KOPT-K1 (cell line): ENCODE measurements around the gene MUS81.
"Not testable (repeated sequence)": the region's sequence is repeated elsewhere in the genome, so short reads cannot be mapped to it uniquely, and the experiment has no call there.

ENCODE experiments used
- H3K27ac ChIP-seq: fragments of 200-600 bp; sonication (generic); 2 replicates; pipeline ENCODE4 v1.5.1; 2016; ENCODE audit warnings: antibody characterized with exemption, mild to moderate bottlenecking, low read depth, low read length; ENCODE audit not compliant: poor library complexity, severe bottlenecking
- H3K36me3 ChIP-seq: fragments of 200-600 bp; sonication (generic); 2 replicates; pipeline ENCODE4 v1.5.1; 2017; ENCODE audit warnings: antibody characterized with exemption, mild to moderate bottlenecking, low read length, moderate library complexity; ENCODE audit not compliant: insufficient read depth
- H3K9me3 ChIP-seq: fragments of 200-600 bp; sonication (generic); 2 replicates; pipeline ENCODE4 v1.5.1; 2017; ENCODE audit warnings: antibody characterized with exemption, low read length, mild to moderate bottlenecking; ENCODE audit not compliant: insufficient read depth, poor library complexity, severe bottlenecking

MUS81 gene

DNA sequence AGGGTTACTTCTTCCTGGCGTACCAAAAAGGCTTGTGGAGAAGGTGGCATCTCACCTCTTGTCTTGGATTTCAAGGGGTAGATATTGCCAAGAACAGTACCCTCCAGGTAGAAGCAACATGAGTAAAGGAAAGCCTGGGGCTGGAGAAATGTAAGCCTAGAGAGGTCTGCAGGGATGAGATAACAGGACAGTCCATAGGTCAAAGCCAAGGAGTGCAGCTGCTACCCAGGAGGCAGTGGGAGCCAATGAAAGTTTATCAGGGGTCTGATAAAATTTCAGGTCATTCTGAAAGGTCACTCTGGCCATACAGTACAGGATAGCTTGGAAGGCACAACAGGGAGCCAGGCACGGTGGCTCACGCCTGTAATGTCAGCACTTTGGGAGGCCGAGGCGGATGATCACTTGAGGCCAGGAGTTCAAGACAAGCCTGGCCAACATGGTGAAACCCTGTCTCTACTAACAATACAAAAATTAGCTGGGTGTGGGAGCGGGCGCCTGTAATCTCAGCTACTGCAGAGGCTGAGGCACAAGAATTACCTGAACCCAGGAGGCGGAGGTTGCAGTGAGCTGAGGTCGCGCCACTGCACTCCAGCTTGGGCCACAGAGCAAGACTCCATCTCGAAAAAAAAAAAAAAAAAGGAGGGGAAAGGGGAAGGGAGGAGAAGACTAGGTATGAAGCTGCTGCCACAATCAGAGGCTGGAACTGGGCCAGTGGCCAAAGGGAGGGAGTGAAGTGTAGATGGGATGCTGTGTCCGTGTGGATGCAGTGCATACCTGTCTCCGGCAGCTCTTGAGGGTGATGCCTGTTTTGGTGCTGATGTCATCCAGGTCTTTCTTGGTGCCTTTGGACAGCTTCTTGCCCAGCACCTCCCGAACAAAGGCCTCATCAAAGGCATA is 26.8 kb downstream of the MUS81 start:
- peak overlapping the region; percentile 71 for H3K27ac ChIP-seq
- H3K9me3 ChIP-seq, result no peaks in the 10 kb centered on the region
- peaks cover 49% of the 10 kb centered on the region for H3K36me3 ChIP-seq

- Histone ChIP-seq H3K27ac (peak overlapping the region; percentile 71), H3K36me3 (peaks cover 42% of the 10 kb centered on the region), H3K9me3 (no peaks in the 10 kb centered on the region)
Observed at GRCh38 chr11:65887723-65888162, 27.5 kb downstream of the MUS81 start.

DNA sequence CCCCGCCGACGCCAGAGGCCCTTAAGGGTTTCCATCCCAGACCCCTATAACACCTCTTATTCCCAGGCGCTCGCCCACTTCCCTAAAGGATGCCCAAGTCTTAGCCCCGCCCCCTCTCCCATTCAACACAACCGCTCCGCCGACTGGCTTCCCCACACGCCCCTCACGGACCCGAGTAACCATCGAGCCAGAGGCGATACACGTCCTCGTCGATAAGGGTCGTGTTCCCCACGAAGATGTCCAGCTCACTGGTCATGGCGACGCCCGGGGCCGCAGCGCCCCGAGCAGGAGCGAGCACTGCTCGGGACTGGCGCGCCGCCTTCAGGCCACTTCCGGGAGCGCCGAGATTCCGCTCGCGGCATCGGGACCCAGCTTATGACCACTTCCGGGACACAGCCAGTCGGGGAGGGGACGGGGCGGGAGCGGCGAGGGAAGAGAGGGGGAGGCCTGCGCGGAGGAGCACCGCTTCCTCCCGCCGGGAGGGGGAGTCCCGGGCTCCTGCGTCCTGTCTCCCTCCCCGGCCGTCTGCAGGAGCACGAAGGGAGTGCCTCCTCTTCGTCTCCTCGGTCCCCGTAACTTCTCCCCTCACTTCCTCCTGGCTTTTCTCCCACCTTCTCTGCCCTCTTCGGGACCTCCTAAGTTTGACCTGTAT is 28.1 kb downstream of the MUS81 start, which contains the start of gene FIBP:
FIBP (minus strand) TSS at position 309 of the 652 bp plus-strand sequence; CDS start at position 256, 53 bp downstream.
- no peaks in the 10 kb centered on the region for H3K9me3 ChIP-seq
- peaks cover 37% of the 10 kb centered on the region for H3K36me3 ChIP-seq
- H3K27ac ChIP-seq, result peak within 1 kb of the TSS; percentile 71

- peaks cover 14% of the 10 kb centered on the region for H3K36me3 ChIP-seq
- peak within 1 kb of the TSS; percentile 71 for H3K27ac ChIP-seq
- H3K9me3 ChIP-seq, result no peaks in the 10 kb centered on the region
Observed at GRCh38 chr11:65890324-65891218, 30.3 kb downstream of the MUS81 start, which contains the start of gene CCDC85B. CCDC85B (plus strand) TSS chr11:65890673; CDS start chr11:65890784, 111 bp downstream.

DNA sequence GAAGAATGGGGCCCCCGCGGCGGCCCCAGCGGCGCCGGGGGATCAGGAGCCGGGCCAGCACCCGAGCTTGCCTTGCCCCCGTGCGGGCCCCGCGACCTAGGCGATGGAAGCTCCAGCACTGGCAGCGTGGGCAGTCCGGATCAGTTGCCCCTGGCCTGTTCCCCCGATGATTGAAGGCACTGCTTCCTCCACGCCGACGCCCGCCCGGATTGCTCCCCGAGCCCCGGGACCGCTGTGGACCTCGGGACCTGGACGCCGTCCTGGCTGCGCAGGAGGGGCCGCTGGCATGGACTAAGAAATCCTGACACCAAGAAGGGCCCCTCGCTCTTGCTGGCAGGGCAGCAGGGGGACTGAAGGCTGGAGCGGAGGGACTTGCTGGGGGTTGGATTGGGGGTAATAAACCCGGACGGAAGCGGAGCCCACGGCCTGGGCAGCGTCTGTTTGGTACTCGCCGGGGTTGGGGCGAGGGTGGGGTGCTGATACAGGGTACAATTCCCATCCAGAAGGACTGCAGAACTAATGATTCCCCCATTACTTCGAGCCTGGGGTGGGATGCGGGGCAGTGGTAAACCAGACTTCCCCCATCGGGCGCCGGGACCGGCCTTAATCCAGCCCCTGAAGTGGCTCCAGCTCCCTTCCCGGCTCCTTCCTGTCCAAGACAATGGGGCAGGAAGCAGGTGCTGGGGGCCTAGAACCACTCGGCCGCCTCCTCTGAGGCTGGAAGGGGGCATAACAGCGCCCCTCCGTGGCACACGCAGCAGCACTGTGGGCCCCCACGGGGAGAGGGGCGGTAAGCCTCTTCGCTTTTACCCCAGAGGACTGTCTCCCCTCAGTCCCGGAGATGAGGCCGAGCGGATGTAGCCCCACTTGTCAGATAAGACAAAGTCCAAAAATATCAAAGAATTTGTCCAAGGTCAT is 31.2 kb downstream of the MUS81 start:
- Histone ChIP-seq H3K9me3 (no peaks in the 10 kb centered on the region), H3K36me3 (peaks cover 5% of the 10 kb centered on the region), H3K27ac (peak overlapping the region; percentile 71)

DNA sequence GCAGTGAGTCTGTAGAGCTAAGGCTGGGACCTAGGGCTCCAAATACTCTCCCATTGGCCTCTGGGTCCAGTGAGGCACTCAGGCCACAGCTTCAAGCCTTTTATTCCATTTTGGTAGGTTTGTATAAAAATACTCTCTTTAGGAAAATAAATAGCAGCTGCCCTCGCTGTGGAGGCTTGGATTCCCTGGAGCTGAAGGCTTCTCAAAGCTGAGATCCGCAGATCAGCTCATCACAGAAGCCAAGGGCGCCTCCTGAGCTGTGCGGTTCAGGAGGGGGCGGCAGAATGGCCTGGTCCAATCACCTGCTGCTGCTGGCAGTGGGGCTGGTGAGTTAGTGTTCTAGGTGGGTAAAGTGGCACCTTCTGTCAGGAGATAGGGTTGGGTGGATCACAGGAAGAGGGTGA is 31.9 kb downstream of the MUS81 start:
- not testable (repeated sequence) for H3K36me3 ChIP-seq, H3K9me3 ChIP-seq
- H3K27ac ChIP-seq, result peak overlapping the region; percentile 71

- H3K36me3 ChIP-seq, result no peaks in the 10 kb centered on the region
Observed at GRCh38 chr11:65892661-65893317, 32.6 kb downstream of the MUS81 start.

DNA sequence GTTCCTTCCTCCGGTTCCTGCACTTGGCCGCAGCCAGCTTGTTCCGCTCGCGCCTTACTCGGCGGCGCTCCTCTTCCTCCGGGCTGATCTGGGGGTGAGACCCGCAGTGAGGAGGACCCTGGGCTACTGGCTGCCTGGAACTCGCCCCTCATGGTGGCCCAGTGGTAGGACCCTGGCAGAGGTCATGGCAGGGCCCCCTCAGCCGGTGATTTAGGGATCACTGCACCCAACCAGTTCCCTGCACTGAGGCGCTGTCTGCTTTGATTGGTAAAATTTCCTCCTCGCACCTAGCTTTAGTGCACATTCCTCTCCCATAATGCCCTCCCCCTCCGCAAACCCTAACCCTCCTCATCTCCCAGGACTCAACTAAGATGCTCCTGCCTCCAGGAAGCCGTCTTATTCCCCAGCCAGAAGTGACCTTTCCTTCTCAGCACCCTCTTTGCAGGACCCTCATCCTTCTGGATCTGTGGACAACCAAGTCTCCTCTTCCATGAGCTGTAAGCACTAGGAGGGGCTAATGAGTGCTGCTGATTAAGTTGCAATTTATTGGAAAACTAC is 33.9 kb downstream of the MUS81 start:
- no peak overlapping the region for H3K27ac ChIP-seq
- no peaks in the 10 kb centered on the region for H3K36me3 ChIP-seq
- no peaks in the 10 kb centered on the region for H3K9me3 ChIP-seq

More at GRCh38 chr11:65892661-65893317, 32.6 kb downstream of the MUS81 start:
- H3K9me3 ChIP-seq, result no peaks in the 10 kb centered on the region
- H3K27ac ChIP-seq, result no peak overlapping the region

- Histone ChIP-seq H3K36me3 (no peaks in the 10 kb centered on the region), H3K9me3 (no peaks in the 10 kb centered on the region), H3K27ac (no peak overlapping the region)
Observed at GRCh38 chr11:65895482-65895981, 35.3 kb downstream of the MUS81 start.

DNA sequence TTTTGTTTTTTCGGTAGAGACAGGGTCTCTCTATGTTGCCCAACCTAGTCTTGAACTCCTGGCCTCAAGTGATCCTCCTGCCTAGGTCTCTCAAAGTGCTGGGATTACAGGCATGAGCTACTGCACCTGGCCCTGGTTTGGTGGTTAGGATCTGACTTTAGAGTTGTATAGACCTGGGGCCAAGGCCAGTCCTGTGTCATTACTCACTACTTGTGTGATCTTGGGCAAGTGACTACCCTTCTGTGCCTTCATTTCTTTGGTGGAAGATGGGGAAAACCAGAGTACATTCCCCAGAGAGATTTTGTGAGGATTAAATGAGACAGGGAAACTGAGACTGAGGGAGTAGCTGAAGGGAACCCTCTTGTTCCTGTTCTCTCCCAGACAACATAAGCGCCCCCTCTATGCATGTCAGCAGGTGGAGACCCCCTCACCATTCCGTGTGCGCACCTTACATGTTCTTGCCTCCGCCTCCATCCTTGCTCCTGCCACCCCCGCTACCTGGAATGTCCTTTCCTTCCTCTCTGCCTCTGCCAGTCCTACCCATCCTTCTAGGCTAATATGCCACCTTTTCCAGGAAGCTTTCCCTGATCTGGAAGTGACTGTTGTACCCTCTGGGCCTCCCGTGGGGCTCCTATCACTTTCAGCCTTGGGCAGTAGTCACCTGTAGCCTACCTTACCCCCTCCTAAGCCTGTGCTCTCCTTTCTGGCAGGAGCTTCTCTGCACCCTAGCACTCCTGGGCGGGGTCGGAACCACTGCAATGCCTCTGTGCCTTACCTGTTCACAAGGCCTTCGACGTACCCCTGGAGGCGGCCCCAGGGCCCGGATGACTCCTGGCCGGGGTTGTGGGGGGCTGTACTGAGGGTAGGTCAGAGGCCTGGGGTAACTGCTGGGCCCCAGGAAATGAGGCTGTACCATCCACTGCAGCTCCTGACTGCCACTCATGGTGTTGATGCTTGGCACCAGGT is 36.1 kb downstream of the MUS81 start:
- Histone ChIP-seq H3K27ac (no peak overlapping the region), H3K36me3 (no peaks in the 10 kb centered on the region), H3K9me3 (no peaks in the 10 kb centered on the region)

- Histone ChIP-seq H3K36me3 (no peaks in the 10 kb centered on the region), H3K9me3 (no peaks in the 10 kb centered on the region), H3K27ac (no peak overlapping the region)
Observed at GRCh38 chr11:65897020-65897471, 36.8 kb downstream of the MUS81 start.

- Histone ChIP-seq H3K9me3 (no peaks in the 10 kb centered on the region), H3K27ac (no peak overlapping the region), H3K36me3 (no peaks in the 10 kb centered on the region)
Observed at GRCh38 chr11:65898656-65899355, 38.6 kb downstream of the MUS81 start.
